Measurements from ENCODE around the gene CBARP. TPM values are rescaled to one million over a fixed set of nuclear protein-coding genes. Genes with fewer than 3 reads are reported as not detected.

Gene CBARP
- total RNA-seq, 2 donors from 2014 or later: 21.5 to 28.5 TPM

GRCh38 chr19:1264801-1265614 is 27.2 kb upstream of the CBARP start:
- Mint-ChIP-seq H3K9me3 (no peaks in the 10 kb centered on the region), H3K36me3 (ENCODE audit: low read depth) (peaks cover 4% of the 10 kb centered on the region), H3K27ac (peak overlapping the region; percentile 95), H3K4me3 (peak overlapping the region; percentile 51), H3K27me3 (ENCODE audit: insufficient read depth) (peaks cover 17% of the 10 kb centered on the region), H3K4me1 (peaks cover 32% of the 10 kb centered on the region)
- Histone ChIP-seq H3K4me3 (ENCODE audit: low read length) (no peak overlapping the region), H3K27me3 (ENCODE audit: control insufficient read depth, insufficient read depth, low read length, poor library complexity, severe bottlenecking) (peaks cover 9% of the 10 kb centered on the region), H3K4me1 (ENCODE audit: control insufficient read depth, insufficient read depth, low read length) (peaks cover 26% of the 10 kb centered on the region), H3K27ac (ENCODE audit: low read depth, low read length) (peak overlapping the region; percentile 62), H3K9ac (ENCODE audit: extremely low read depth, low read length, poor library complexity, severe bottlenecking) (peak overlapping the region; percentile 39), H3K36me3 (ENCODE audit: control insufficient read depth, insufficient read depth, low read length) (no peaks in the 10 kb centered on the region), H3K9me3 (ENCODE audit: control insufficient read depth, low read length) (no peaks in the 10 kb centered on the region)
- TF ChIP-seq CTCF (conservative IDR thresholded peaks at IDR 0.05): no peak
- DNase-seq: peak; percentile 94
- 59 to 76% methylated on average over 16 to 26 of the region's 26 CpGs for WGBS, 2 experiments (ENCODE audit: insufficient coverage in 1 of 2, insufficient read length in 1 of 2)

DNA sequence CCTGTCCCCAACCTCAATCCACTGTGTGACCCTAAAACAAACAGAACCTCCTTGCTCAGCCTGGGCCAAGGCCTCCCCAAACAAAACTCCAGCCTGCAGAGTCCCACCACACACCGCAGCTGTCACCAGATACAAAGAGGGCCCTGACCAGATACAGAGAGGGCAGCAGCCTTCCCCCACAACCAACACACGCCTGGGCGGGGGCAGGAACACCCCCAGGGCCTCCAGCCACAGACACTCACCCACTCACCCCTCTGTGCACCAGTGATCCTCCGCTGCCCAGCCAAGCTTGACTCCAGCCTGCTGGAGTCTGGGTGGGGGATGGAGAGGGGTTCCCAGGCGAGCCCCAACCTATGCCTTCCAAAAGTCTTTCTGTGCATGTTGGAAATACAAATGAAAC is 25.4 kb upstream of the CBARP start:
- Histone ChIP-seq H3K27me3 (ENCODE audit: control insufficient read depth, insufficient read depth, low read length, poor library complexity, severe bottlenecking) (peaks cover 9% of the 10 kb centered on the region), H3K9me3 (ENCODE audit: control insufficient read depth, low read length) (no peaks in the 10 kb centered on the region), H3K36me3 (ENCODE audit: control insufficient read depth, insufficient read depth, low read length) (peaks cover 7% of the 10 kb centered on the region), H3K9ac (ENCODE audit: extremely low read depth, low read length, poor library complexity, severe bottlenecking) (no peak overlapping the region), H3K4me3 (ENCODE audit: low read length) (no peak overlapping the region), H3K27ac (ENCODE audit: low read depth, low read length) (no peak overlapping the region), H3K4me1 (ENCODE audit: control insufficient read depth, insufficient read depth, low read length) (peaks cover 28% of the 10 kb centered on the region)
- H3K9me3 Mint-ChIP-seq: no peaks in the 10 kb centered on the region
- H3K27me3 Mint-ChIP-seq (ENCODE audit: insufficient read depth): peaks cover 12% of the 10 kb centered on the region
- H3K4me1 Mint-ChIP-seq: peaks cover 38% of the 10 kb centered on the region
- H3K27ac Mint-ChIP-seq: no peak overlapping the region
- no peak for TF ChIP-seq CTCF (conservative IDR thresholded peaks at IDR 0.05)
- DNase-seq: no peak
- H3K36me3 Mint-ChIP-seq (ENCODE audit: low read depth): peaks cover 7% of the 10 kb centered on the region
- WGBS, 2 experiments (ENCODE audit: insufficient coverage in 1 of 2, insufficient read length in 1 of 2): 99 to 100% methylated on average over 1 to 5 of the region's 5 CpGs
- peak overlapping the region; percentile 70 for H3K4me3 Mint-ChIP-seq

GRCh38 chr19:1262623-1263123 is 24.9 kb upstream of the CBARP start:
- Histone ChIP-seq H3K36me3 (ENCODE audit: control insufficient read depth, insufficient read depth, low read length) (peaks cover 11% of the 10 kb centered on the region), H3K9ac (ENCODE audit: extremely low read depth, low read length, poor library complexity, severe bottlenecking) (no peak overlapping the region), H3K9me3 (ENCODE audit: control insufficient read depth, low read length) (no peaks in the 10 kb centered on the region), H3K27ac (ENCODE audit: low read depth, low read length) (peak overlapping the region; percentile 35), H3K4me3 (ENCODE audit: low read length) (peak overlapping the region; percentile 84), H3K27me3 (ENCODE audit: control insufficient read depth, insufficient read depth, low read length, poor library complexity, severe bottlenecking) (peaks cover 6% of the 10 kb centered on the region), H3K4me1 (ENCODE audit: control insufficient read depth, insufficient read depth, low read length) (peaks cover 28% of the 10 kb centered on the region)
- DNase-seq: peak; percentile 83
- no peak overlapping the region for H3K27ac Mint-ChIP-seq
- H3K4me1 Mint-ChIP-seq: peaks cover 42% of the 10 kb centered on the region
- peaks cover 7% of the 10 kb centered on the region for H3K27me3 Mint-ChIP-seq (ENCODE audit: insufficient read depth)
- peak overlapping the region; percentile 70 for H3K4me3 Mint-ChIP-seq
- TF ChIP-seq CTCF (conservative IDR thresholded peaks at IDR 0.05): no peak
- peaks cover 11% of the 10 kb centered on the region for H3K36me3 Mint-ChIP-seq (ENCODE audit: low read depth)
- no peaks in the 10 kb centered on the region for H3K9me3 Mint-ChIP-seq
- 30 to 60% methylated on average over 5 to 21 of the region's 21 CpGs for WGBS, 2 experiments (ENCODE audit: insufficient coverage in 1 of 2, insufficient read length in 1 of 2)

All from endodermal cell (in vitro differentiated cells).